Nephron (organoid): Measurements from ENCODE around the gene WAPL.

Experiments
- H3K27ac Mint-ChIP-seq, 3 experiments: 2 replicates each; pipeline ENCODE4 v1.8.0; 2020; ENCODE audit warnings: mixed read lengths in 3 of 3, mild to moderate bottlenecking in 2 of 3, moderate library complexity in 1 of 3
- H3K27me3 Mint-ChIP-seq: 2 replicates; pipeline ENCODE4 v1.8.0; 2021; ENCODE audit warnings: low read depth, mild to moderate bottlenecking, moderate library complexity, mixed read lengths
- H3K36me3 Mint-ChIP-seq: 2 replicates; pipeline ENCODE4 v1.8.0; 2020; ENCODE audit warnings: low read depth, mixed read lengths
- H3K4me1 Mint-ChIP-seq: 2 replicates; pipeline ENCODE4 v1.8.0; 2020; ENCODE audit warnings: mixed read lengths
- H3K4me3 Mint-ChIP-seq, 3 experiments: 2 replicates each; pipeline ENCODE4 v1.8.0; 2020; ENCODE audit warnings: mild to moderate bottlenecking in 3 of 3, mixed read lengths in 3 of 3, moderate library complexity in 2 of 3
- H3K9me3 Mint-ChIP-seq: 2 replicates; pipeline ENCODE4 v1.8.0; 2020; ENCODE audit warnings: mixed read lengths
- TF ChIP-seq, protein P1 (sequence below), 3 experiments: fragments of 200-600 bp; sonication (generic); IDR thresholded peaks; one replicate each; pipeline ENCODE4 v1.5.0; 2021; ENCODE audit warnings: antibody characterized with exemption in 3 of 3; ENCODE audit not compliant: unreplicated experiment in 3 of 3

The WAPL gene

DNA sequence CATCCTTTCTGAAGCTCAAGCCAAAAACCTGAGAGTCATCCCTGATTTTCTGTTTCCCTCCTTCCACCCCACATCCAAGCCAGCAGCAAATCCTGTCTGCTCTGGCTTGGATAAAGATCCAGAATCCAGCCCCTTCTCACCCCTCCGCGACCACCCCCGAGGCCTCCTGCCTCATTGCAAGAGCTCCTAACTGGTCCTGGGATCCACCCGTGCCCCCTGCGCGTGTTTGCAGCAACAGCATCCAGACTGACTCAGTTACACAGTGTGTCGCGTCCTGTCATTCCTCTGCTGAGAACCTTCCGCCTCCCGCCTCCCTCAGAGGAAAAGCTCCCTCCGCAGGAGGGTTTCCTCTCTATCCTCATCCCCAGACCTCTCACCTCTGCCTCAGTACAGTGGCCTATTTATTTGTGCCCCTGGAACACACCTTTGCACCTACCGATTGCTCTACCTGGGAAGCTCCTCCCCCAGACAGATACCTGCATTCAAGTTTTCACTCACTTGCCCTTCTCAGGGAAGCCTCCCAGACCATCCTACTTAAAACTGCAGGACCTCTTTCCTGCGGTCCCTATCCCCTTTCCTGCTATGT is 133.4 kb downstream of the WAPL start:
- TF ChIP-seq, protein P1, sequence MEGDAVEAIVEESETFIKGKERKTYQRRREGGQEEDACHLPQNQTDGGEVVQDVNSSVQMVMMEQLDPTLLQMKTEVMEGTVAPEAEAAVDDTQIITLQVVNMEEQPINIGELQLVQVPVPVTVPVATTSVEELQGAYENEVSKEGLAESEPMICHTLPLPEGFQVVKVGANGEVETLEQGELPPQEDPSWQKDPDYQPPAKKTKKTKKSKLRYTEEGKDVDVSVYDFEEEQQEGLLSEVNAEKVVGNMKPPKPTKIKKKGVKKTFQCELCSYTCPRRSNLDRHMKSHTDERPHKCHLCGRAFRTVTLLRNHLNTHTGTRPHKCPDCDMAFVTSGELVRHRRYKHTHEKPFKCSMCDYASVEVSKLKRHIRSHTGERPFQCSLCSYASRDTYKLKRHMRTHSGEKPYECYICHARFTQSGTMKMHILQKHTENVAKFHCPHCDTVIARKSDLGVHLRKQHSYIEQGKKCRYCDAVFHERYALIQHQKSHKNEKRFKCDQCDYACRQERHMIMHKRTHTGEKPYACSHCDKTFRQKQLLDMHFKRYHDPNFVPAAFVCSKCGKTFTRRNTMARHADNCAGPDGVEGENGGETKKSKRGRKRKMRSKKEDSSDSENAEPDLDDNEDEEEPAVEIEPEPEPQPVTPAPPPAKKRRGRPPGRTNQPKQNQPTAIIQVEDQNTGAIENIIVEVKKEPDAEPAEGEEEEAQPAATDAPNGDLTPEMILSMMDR (IDR thresholded peaks at IDR 0.05; ENCODE audit: unreplicated experiment in 3 of 3): no peak
- Mint-ChIP-seq H3K9me3 (peaks cover 4% of the 10 kb centered on the region), H3K4me3 (no peak overlapping the region), H3K4me1 (no peaks in the 10 kb centered on the region), H3K36me3 (no peaks in the 10 kb centered on the region), H3K27me3 (peaks cover 74% of the 10 kb centered on the region), H3K27ac (no peak overlapping the region)

GRCh38 chr10:86387178-86387794 is 134.3 kb downstream of the WAPL start:
- peaks cover 4% of the 10 kb centered on the region for H3K9me3 Mint-ChIP-seq
- no peaks in the 10 kb centered on the region for H3K36me3 Mint-ChIP-seq
- no peaks in the 10 kb centered on the region for H3K4me1 Mint-ChIP-seq
- peaks cover 67% of the 10 kb centered on the region for H3K27me3 Mint-ChIP-seq
- TF ChIP-seq, protein P1 (IDR thresholded peaks at IDR 0.05; ENCODE audit: unreplicated experiment in 3 of 3): no peak
- H3K27ac Mint-ChIP-seq: no peak overlapping the region
- no peak overlapping the region for H3K4me3 Mint-ChIP-seq

DNA sequence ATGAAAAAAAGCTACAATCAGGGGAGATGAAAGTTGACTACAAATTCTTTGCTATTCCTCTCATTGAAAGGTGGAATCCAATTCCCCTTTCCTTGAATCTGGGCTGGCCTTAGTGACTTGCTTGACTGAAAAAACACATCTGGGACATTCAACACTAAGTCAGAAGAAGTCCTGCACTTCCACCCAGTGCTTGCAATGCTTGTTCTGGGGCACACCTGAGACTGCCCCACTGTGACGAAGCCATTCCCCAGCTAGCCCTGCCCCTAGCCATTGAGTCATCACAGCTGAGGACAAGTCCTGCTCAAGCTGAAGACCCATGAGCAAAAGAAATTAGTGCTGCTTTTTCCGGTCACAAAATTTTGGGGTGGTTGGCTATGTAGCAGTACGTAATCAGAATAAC is 135.8 kb downstream of the WAPL start:
- TF ChIP-seq, protein P1 (IDR thresholded peaks at IDR 0.05; ENCODE audit: unreplicated experiment in 3 of 3): no peak
- Mint-ChIP-seq H3K9me3 (peaks cover 4% of the 10 kb centered on the region), H3K4me1 (no peaks in the 10 kb centered on the region), H3K27ac (no peak overlapping the region), H3K36me3 (no peaks in the 10 kb centered on the region), H3K4me3 (no peak overlapping the region), H3K27me3 (peaks cover 66% of the 10 kb centered on the region)
